GM10248 (cell line): ENCODE measurements around the gene NTPCR.

Experiments
- CTCF ChIA-PET: fragments of 300-600 bp; sonication (Branson Sonifier 250); formaldehyde crosslinking; extraction: SDS; loops from one replicate; lab custom pipeline; 2021; ENCODE audit warnings: antibody characterized with exemption; lab: Yijun Ruan, JAX
- POLR2A ChIA-PET: fragments of 350-650 bp; sonication (Branson Sonifier 250); formaldehyde crosslinking; extraction: SDS; loops from one replicate; lab custom pipeline; 2020; ENCODE audit warnings: antibody characterized with exemption; lab: Yijun Ruan, JAX
- DNase-seq: peaks from one replicate; pipeline ENCODE4 v3.0.0; 2012; ENCODE audit errors: extremely low spot score
- TF ChIP-seq, protein P1 (sequence below): IDR thresholded peaks from 2 replicates; pipeline ENCODE4 v1.5.1; 2012; ENCODE audit warnings: mild to moderate bottlenecking, low read depth; ENCODE audit errors: extremely low read depth, missing control alignments, control extremely low read depth

NTPCR gene

DNA sequence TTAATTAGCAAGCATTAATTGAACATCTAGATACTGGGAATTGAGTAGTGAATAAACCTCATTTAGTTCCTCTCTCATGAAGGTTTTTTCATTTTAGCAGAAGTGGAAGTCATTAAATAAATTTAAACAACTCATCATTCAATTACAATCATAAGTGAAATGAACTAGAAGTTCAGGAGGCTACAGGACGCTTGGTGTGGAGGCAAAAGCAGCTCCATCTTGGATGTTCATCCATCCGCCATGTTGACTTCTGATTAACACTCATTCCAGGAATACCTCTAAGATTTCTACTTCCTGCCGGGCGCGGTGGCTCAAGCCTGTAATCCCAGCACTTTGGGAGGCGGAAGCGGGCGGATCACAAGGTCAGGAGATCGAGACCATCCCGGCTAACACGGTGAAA lies 11.5 kb upstream of the NTPCR start:
- TF ChIP-seq, protein P1, sequence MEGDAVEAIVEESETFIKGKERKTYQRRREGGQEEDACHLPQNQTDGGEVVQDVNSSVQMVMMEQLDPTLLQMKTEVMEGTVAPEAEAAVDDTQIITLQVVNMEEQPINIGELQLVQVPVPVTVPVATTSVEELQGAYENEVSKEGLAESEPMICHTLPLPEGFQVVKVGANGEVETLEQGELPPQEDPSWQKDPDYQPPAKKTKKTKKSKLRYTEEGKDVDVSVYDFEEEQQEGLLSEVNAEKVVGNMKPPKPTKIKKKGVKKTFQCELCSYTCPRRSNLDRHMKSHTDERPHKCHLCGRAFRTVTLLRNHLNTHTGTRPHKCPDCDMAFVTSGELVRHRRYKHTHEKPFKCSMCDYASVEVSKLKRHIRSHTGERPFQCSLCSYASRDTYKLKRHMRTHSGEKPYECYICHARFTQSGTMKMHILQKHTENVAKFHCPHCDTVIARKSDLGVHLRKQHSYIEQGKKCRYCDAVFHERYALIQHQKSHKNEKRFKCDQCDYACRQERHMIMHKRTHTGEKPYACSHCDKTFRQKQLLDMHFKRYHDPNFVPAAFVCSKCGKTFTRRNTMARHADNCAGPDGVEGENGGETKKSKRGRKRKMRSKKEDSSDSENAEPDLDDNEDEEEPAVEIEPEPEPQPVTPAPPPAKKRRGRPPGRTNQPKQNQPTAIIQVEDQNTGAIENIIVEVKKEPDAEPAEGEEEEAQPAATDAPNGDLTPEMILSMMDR, result no peak
- CTCF ChIA-PET, result interaction anchor here (1.2 kb wide), 1 partner anchor 27 kb away, joined by 3 read pairs; no protein-coding TSS in a partner anchor
- no peak for DNase-seq
- POLR2A ChIA-PET, result no interaction called here

DNA sequence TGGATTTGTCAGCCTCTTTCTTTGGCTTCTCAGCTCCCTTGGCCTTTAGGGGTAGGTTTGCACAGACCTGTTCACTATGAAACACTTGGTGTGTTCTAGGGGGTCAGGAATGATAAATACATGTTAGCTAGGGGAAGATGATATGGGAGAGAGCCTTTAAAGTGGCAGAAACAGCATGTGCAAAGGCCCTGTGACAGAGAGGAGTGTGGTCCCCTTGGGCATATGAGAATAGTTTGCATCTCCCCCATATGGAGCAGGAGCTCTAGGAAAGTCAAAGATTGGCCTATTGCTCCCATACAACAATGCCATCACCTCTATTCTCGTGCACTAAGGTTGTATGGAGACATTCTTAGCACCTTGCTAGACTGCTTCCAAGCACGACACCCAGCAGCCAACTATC lies 10.7 kb upstream of the NTPCR start:
- ChIA-PET POLR2A (no interaction called here), CTCF (interaction anchor here (1.1 to 1.3 kb wide), 3 partner anchors 9 to 26 kb away, joined by 3 to 4 read pairs (median 3); no protein-coding TSS in a partner anchor)
- TF ChIP-seq, protein P1, result no peak
- no peak for DNase-seq

DNA sequence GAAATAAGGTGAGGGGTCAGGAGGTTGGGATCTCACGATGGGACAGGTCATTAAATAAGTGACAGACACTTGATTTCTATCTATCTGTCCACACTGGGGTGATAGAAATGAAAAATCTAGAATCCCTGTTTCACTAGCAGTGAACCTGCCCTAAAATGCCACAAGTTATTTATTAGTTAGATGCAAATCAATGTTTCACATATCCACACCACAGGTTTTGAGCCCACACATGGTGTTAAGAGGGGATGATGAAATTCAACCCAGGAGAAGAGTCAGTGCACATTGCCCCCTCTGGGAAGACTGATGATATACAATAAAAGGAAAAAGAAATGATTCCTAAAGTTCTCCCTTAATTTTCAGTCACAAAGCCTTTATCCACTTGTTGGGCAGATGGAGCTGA lies 10.1 kb upstream of the NTPCR start:
- ChIA-PET CTCF (interaction anchor here (1.1 to 1.3 kb wide), 3 partner anchors 8 to 25 kb away, joined by 3 to 4 read pairs (median 3); no protein-coding TSS in a partner anchor), POLR2A (no interaction called here)
- DNase-seq, result no peak

DNA sequence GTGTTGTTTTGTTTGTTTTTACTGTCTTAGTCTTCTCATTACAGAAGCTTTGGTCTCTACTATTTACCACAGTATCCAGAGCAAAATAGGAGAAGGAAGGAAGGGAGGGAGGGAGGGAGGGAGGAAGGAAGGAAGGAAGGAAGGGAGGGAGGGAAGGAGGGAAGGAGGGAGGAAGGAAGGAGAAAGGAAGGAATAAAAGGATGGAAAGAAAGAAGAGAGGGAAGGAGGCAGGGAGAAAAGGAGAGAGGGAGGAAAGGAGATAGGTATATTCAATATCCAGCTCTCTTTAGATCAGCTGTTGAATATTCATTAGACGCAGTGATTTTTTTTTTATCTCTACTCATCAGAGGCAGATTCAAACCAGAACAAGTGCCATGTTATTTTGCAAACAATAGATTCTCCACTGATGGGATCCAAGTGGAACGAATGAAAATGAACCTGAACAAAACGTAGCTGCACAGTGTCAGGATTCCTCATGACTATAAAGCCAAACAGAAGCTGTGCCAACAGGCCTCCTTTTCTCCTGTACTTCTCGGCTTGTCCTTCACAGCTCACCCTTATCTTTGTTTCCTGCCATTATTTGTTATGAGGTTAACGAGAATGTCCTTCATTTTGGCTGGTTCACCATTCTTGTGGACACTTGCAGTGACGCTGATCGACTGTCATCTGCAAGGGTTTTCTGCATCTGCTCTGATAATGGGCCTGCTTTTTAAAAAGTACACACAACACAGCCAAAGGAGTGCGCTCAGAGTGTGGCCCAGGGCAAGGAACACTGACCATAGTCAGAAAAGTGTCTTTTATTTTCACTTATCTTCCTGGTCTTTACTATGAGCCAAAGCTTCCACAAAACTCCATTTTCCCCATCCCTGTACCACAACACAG lies 7.8 kb upstream of the NTPCR start:
- DNase-seq, result no peak
- ChIA-PET POLR2A (no interaction called here), CTCF (interaction anchor here (0.8 to 2.5 kb wide), 3 partner anchors 9 to 10 kb away, joined by 3 to 9 read pairs (median 4); no protein-coding TSS in a partner anchor)
- TF ChIP-seq, protein P1, result no peak

More for the DNA sequence above, 10.1 kb upstream of the NTPCR start:
- TF ChIP-seq, protein P1, result no peak

DNA sequence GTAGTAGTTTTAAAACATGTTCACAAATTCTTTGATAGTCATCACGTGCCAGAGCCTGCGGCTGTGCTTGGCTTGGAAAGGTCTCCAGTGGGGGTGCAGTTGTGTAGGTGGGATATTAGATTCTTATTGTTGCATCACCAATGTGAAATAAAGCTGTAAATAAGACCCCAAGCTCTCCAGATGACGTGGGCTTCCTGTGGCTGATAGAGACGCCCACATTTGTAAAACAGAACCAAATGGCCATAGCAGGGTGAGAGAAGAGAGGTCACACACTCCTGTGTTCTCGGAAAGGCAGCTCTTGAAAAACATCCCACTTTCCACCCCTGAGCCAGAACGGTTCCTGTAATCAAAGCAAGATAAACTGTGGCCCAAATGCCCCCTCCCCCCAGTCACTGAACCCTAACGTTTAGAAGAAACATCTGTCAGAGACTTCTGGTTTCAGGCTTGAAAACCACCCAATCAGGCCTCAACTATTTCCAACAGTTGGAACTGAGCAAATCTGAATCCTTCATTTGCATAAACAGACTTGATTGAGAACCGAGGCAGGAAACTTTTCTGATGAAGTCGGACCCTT lies 6.6 kb upstream of the NTPCR start:
- TF ChIP-seq, protein P1, result no peak
- ChIA-PET POLR2A (no interaction called here), CTCF (interaction anchor here (0.9 to 2.5 kb wide), 3 partner anchors 10 to 13 kb away, joined by 3 to 9 read pairs (median 6); no protein-coding TSS in a partner anchor)
- DNase-seq, result no peak

DNA sequence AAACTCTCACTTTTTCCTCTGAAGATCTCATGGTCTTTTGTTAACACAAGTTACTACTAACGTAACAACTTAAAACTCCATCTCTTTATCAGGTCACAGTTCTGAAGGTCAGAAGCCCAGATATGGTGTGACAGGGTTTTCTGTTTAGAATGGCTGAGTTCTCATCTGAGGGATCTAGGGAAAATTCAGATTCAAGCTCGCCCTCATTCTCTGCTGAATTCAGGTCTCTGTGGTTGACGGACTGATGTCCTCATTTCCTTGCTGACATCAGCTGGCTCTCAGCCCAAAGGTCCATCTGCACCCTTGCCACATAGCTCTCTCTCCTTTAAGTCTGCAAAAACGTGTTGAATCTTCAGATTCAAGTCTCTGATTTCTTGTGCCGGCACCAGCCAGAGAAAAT lies 6.1 kb upstream of the NTPCR start:
- POLR2A ChIA-PET, result no interaction called here
- no peak for DNase-seq
- TF ChIP-seq, protein P1, result no peak
- CTCF ChIA-PET, result interaction anchor here (0.9 to 2.5 kb wide), 3 partner anchors 9 to 14 kb away, joined by 3 to 9 read pairs (median 6); no protein-coding TSS in a partner anchor
